Stimulated activated CD4-positive, alpha-beta T cell treated with anti-CD3 and anti-CD28 coated beads, Interleukin-4, amount 100 ng/mL, for 1 hour (primary cell): ENCODE results near the gene INSL3.
"Not testable (repeated sequence)": the region's sequence is repeated elsewhere in the genome, so short reads cannot be mapped to it uniquely, and the experiment has no call there.

Experiments used
- DNase-seq: peaks from one replicate; pipeline ENCODE4 v3.0.0-alpha.2; 2020

Gene INSL3

DNA sequence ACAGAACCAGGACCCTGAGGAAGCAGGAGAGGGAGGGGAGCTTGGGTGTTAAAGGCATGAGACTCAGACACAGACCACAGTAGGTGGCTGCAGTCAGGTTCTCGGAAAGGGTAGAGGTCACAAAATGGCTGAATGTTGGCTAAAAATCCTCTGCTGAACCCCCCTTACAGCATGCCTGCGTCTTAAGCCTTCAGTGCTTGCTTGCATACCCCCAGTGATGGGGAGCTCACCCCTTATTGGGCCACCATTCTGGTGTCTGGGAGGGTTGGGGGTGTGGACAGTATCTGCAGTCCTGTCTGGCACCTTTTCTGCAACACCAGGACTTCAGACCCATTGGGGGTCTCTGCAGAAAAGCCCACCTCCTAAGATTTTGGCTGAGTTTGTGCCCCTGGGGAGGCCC, 40.5 kb downstream of the INSL3 start:
- no peak for DNase-seq

DNA sequence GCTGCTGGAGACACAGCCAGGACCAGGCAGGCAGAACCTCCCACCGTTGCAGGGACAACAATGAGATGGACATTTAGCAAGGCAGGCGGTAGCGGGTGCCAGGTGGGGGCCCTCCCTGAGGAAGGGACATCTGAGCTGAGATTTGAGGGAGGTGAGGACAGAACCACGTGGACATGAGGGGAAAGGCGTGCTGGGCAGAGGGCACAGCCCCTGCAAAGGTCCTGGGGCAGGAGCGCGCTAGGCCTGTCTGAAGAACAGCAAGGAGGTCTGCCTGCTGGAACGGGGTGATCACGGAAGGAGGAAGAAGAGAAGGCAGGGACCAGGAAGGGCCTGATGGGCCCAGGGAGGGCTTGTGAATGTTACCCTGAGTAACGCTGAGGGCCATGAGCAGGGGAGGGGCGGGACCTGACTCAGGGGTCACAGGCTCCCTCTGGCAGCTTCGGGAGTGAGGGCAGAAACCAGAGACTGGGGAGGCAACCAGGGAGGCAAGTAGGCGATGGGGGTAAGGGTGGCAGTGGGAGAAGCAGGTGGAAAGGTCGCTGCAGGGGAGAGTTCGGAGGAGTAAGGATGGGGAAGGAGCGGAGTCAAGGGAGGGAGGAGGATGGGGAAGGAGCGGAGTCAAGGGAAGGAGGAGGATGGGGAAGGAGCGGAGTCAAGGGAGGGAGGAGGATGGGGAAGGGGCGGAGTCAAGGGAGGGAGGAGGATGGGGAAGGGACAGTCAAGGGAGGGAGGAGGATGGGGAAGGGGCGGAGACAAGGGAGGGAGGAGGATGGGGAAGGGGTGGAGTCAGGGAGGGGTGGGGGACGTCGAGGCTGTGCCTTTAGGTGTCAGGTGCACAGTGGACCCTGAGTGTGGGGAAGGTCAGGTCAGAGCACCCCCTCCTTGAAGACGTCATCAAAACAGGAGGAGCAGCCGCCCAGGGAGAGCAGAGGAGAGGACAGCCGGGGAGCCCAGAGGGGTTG, 42.1 kb downstream of the INSL3 start:
- DNase-seq = no peak

DNA sequence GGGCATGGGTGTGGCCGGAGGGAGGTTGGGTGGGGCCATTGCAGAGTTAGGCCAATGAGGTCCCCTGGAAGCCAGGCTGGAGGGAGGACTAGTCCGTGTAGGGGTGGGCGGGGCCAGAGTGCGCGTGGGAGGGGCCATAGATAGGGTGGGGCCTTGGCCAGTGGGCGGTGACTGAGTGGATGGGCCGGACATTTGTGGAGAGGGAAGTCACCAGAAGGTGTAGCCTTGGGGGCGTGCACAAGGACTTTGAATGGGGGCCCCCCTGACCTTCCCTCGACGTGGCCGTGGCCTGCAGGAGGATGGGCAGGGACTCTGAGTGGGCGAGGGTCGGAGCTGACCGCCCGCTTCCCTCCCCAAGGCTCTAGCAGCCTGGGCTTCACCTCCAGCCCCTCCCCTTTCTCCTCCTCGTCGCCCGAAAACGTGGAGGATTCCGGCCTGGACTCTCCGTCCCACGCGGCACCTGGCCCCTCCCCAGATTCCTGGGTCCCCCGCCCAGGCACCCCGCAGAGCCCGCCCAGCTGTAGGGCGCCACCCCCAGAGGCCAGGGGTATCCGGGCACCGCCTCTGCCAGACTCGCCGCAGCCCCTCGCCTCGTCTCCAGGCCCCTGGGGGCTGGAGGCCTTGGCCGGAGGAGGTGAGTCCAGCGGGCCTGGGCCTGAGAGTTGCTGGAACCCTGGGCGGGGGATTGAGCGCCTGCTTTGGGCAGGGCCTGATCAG, 42.9 kb downstream of the INSL3 start:
- DNase-seq = peak; percentile 42

GRCh38 chr19:17777840-17778239, 43.5 kb downstream of the INSL3 start:
- DNase-seq = not testable (repeated sequence)

- no peak for DNase-seq
Observed at GRCh38 chr19:17775991-17776803, 45.1 kb downstream of the INSL3 start.

DNA sequence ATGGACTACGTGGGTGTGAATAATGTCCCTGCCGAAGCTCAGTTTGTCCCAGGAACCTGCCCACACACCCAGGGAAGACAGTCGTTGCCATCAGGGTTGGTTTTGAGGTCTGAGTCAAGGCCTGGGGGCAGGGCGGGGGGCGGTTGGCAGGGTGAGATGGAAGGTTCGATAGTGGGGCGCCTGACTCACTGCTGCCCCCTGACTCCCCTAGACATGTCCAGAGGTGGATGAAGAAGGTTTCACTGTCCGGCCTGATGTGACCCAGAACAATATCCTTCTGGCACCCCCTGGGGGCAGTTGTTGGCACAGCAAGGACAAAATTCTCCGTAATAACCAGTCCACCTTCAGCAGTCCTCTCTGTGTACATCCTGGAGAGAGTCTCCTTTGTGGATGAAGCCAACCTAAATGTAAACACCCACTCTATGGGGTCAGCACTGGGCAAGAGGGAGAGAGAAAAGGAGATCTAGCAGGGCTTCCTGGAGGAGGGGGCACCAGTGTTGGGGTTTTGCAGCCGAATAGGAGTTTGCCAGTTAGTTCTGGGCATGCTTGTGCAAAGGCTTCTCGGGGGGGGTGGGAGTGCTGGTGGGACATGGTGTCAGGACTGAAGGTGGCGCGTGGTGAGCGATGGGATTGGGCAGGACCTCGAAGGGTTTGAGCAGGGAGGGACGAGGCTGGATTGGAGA, 45.9 kb downstream of the INSL3 start:
- DNase-seq = peak; percentile 36

GRCh38 chr19:17772172-17772571, 49.1 kb downstream of the INSL3 start:
- DNase-seq = no peak

- DNase-seq = no peak
Observed at GRCh38 chr19:17770613-17771012, 50.7 kb downstream of the INSL3 start.

- no peak for DNase-seq
Observed at GRCh38 chr19:17767559-17767958, 53.8 kb downstream of the INSL3 start.

GRCh38 chr19:17766543-17767131, 54.7 kb downstream of the INSL3 start:
- DNase-seq = peak; percentile 39
